NCI-H1694 treated with DMSO at 0.1 percent for 48 hours (cell line): Measurements from ENCODE around the gene NANOS2.
"Not testable (repeated sequence)": the region's sequence is repeated elsewhere in the genome, so short reads cannot be mapped to it uniquely, and the experiment has no call there.

ENCODE experiments used
- DNase-seq: peaks from one replicate; lab custom pipeline; 2025; lab: John Stamatoyannopoulos, UW

Gene NANOS2

GRCh38 chr19:45874620-45874966 lies 40.0 kb downstream of the NANOS2 start:
- no peak for DNase-seq

GRCh38 chr19:45873219-45873772 lies 41.3 kb downstream of the NANOS2 start:
- no peak for DNase-seq

- DNase-seq, result no peak
Observed at GRCh38 chr19:45872095-45872919, 42.3 kb downstream of the NANOS2 start.

- no peak for DNase-seq
Observed at GRCh38 chr19:45870798-45871197, 43.8 kb downstream of the NANOS2 start.

- DNase-seq, result not testable (repeated sequence)
Observed at GRCh38 chr19:45867241-45867640, 47.3 kb downstream of the NANOS2 start.

GRCh38 chr19:45866400-45867176 lies 48.0 kb downstream of the NANOS2 start:
- DNase-seq, result no peak

GRCh38 chr19:45865269-45865948 lies 49.2 kb downstream of the NANOS2 start:
- DNase-seq, result no peak

GRCh38 chr19:45864629-45865082 lies 49.9 kb downstream of the NANOS2 start:
- no peak for DNase-seq

GRCh38 chr19:45863840-45864628 lies 50.5 kb downstream of the NANOS2 start, which contains the start of gene FOXA3:
FOXA3 (plus strand) TSS chr19:45864326; CDS start chr19:45864457, 131 bp downstream.
- peak; percentile 38 for DNase-seq

GRCh38 chr19:45863335-45863839 lies 51.2 kb downstream of the NANOS2 start:
- DNase-seq, result no peak
